BLaER1 (cell line): ENCODE data around the gene COL4A1.

Source experiments
- H3K27ac ChIP-seq: shearing (Covaris generic); formaldehyde crosslinking; 2 replicates; pipeline ENCODE4 v1.8.1; 2022
- H3K27me3 ChIP-seq: shearing (Covaris generic); formaldehyde crosslinking; 2 replicates; pipeline ENCODE4 v1.8.1; 2022
- H3K36me3 ChIP-seq: shearing (Covaris generic); formaldehyde crosslinking; 2 replicates; pipeline ENCODE4 v1.8.1; 2022
- H3K4me1 ChIP-seq: shearing (Covaris generic); formaldehyde crosslinking; 2 replicates; pipeline ENCODE4 v1.8.1; 2022
- H3K4me2 ChIP-seq: shearing (Covaris generic); formaldehyde crosslinking; 2 replicates; pipeline ENCODE4 v1.8.1; 2022
- H3K4me3 ChIP-seq: shearing (Covaris generic); formaldehyde crosslinking; 2 replicates; pipeline ENCODE4 v1.8.1; 2022
- H3K9ac ChIP-seq: shearing (Covaris generic); formaldehyde crosslinking; 2 replicates; pipeline ENCODE4 v1.8.1; 2022
- H3K9me3 ChIP-seq: shearing (Covaris generic); formaldehyde crosslinking; 2 replicates; pipeline ENCODE4 v1.8.1; 2022
- H4K20me1 ChIP-seq: shearing (Covaris generic); formaldehyde crosslinking; 2 replicates; pipeline ENCODE4 v1.8.1; 2022
- Cebpa-rat ChIP-seq: shearing (Covaris generic); IDR thresholded peaks from 2 replicates; pipeline ENCODE4 v1.8.1; 2022

Gene COL4A1

GRCh38 chr13:110269509-110270185 is 37.3 kb downstream of the COL4A1 start:
- no peaks in the 10 kb centered on the region for H3K27me3 ChIP-seq
- H3K9me3 ChIP-seq = no peaks in the 10 kb centered on the region
- no peak overlapping the region for H3K9ac ChIP-seq
- no peak overlapping the region for H3K27ac ChIP-seq
- H3K36me3 ChIP-seq = no peaks in the 10 kb centered on the region
- H4K20me1 ChIP-seq = no peaks in the 10 kb centered on the region
- no peak overlapping the region for H3K4me3 ChIP-seq
- H3K4me2 ChIP-seq = no peak overlapping the region
- TF ChIP-seq Cebpa-rat = no peak
- H3K4me1 ChIP-seq = peaks cover 10% of the 10 kb centered on the region; the same call in 1 of the 2 replicates

GRCh38 chr13:110268576-110269185 is 38.3 kb downstream of the COL4A1 start:
- Histone ChIP-seq H3K9me3 (no peaks in the 10 kb centered on the region), H3K4me2 (no peak overlapping the region), H3K4me1 (peaks cover 10% of the 10 kb centered on the region; the same call in 1 of the 2 replicates)

GRCh38 chr13:110268061-110268460 is 38.9 kb downstream of the COL4A1 start:
- H3K9ac ChIP-seq = no peak overlapping the region
- H3K4me2 ChIP-seq = no peak overlapping the region
- peaks cover 10% of the 10 kb centered on the region; the same call in 1 of the 2 replicates for H3K4me1 ChIP-seq
- no peaks in the 10 kb centered on the region for H3K27me3 ChIP-seq
- H4K20me1 ChIP-seq = no peaks in the 10 kb centered on the region
- H3K27ac ChIP-seq = no peak overlapping the region
- H3K36me3 ChIP-seq = no peaks in the 10 kb centered on the region
- H3K4me3 ChIP-seq = no peak overlapping the region
- H3K9me3 ChIP-seq = no peaks in the 10 kb centered on the region
- no peak for TF ChIP-seq Cebpa-rat

More at GRCh38 chr13:110268576-110269185, 38.3 kb downstream of the COL4A1 start:
- TF ChIP-seq Cebpa-rat = no peak
- Histone ChIP-seq H3K36me3 (no peaks in the 10 kb centered on the region), H3K9ac (no peak overlapping the region), H3K4me3 (no peak overlapping the region), H3K27ac (no peak overlapping the region), H4K20me1 (no peaks in the 10 kb centered on the region), H3K27me3 (no peaks in the 10 kb centered on the region)

GRCh38 chr13:110266983-110267382 is 40.0 kb downstream of the COL4A1 start:
- no peaks in the 10 kb centered on the region for H3K36me3 ChIP-seq
- no peak overlapping the region for H3K4me2 ChIP-seq
- H3K9me3 ChIP-seq = no peaks in the 10 kb centered on the region
- no peak overlapping the region for H3K9ac ChIP-seq
- H3K4me3 ChIP-seq = no peak overlapping the region
- H4K20me1 ChIP-seq = no peaks in the 10 kb centered on the region
- H3K4me1 ChIP-seq = peaks cover 17% of the 10 kb centered on the region
- no peak overlapping the region for H3K27ac ChIP-seq
- H3K27me3 ChIP-seq = no peaks in the 10 kb centered on the region
- TF ChIP-seq Cebpa-rat = no peak

DNA sequence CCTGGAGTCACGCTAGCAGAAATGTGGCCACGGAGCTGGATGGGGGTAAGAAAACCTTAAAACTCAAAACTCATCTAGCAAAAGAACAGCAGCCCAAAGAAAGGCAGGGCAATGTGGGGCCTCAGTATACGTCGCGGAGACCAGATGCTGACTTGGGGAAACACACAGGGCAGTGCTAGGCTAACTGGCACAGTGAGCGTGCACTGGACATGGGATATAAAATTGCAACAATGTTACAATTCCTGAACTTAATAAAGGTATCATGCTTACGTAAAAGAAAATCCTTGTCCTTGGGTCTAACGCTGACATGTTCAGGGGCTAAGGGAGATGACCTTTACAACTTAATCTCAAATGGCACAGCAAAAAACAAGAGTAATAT is 40.5 kb downstream of the COL4A1 start:
- H3K4me1 ChIP-seq = peaks cover 23% of the 10 kb centered on the region
- H3K36me3 ChIP-seq = no peaks in the 10 kb centered on the region
- no peak overlapping the region for H3K27ac ChIP-seq
- H3K4me3 ChIP-seq = no peak overlapping the region
- no peak for TF ChIP-seq Cebpa-rat
- H3K9ac ChIP-seq = no peak overlapping the region
- H3K9me3 ChIP-seq = no peaks in the 10 kb centered on the region
- H4K20me1 ChIP-seq = no peaks in the 10 kb centered on the region
- H3K27me3 ChIP-seq = no peaks in the 10 kb centered on the region
- H3K4me2 ChIP-seq = no peak overlapping the region

DNA sequence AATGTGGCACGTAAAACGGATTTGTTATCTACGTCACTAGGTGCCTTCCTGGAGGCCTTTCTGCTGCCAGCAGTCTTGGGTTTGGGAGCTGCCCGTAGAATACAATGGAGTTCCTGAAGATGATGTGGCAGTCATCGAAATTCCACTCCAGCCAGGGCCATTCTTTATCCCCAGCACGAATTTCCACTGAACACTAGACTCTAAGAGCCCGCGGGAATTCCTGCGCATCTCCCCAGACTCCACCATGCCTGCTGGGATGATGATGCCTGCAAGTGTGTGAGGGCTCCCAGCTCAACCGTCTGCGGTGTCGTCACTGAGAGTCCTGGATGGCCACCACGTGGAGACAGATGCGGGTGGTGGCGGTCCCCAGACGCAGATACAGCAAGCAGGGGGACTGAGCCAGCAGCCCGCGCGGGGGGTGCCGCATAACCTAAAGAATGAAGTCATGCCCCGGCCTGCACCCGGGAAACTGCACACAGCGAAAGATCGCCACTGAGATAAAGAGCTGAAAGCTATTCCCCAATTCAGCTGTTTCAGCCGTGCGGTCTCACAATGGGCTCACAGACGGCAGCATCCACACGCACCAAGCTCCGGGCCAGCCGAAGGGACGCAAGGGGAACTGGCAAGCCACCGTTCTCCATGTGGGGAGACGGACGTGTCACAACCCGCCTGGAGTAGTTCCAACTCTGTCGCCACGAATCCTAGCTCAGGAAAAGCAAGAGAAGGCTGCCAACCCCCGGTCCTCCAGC is 41.1 kb downstream of the COL4A1 start:
- Histone ChIP-seq H3K36me3 (no peaks in the 10 kb centered on the region), H3K4me1 (peaks cover 28% of the 10 kb centered on the region), H3K4me2 (peak overlapping the region; percentile 11; the same call in 1 of the 2 replicates), H3K27me3 (no peaks in the 10 kb centered on the region), H3K9ac (no peak overlapping the region), H3K9me3 (no peaks in the 10 kb centered on the region), H3K27ac (no peak overlapping the region), H3K4me3 (no peak overlapping the region), H4K20me1 (no peaks in the 10 kb centered on the region)
- TF ChIP-seq Cebpa-rat = no peak

GRCh38 chr13:110265341-110265681 is 41.6 kb downstream of the COL4A1 start:
- TF ChIP-seq Cebpa-rat = no peak
- Histone ChIP-seq H3K4me3 (no peak overlapping the region), H3K27me3 (no peaks in the 10 kb centered on the region), H4K20me1 (no peaks in the 10 kb centered on the region), H3K36me3 (no peaks in the 10 kb centered on the region), H3K9me3 (peaks cover 3% of the 10 kb centered on the region), H3K4me1 (peaks cover 34% of the 10 kb centered on the region), H3K9ac (no peak overlapping the region), H3K27ac (no peak overlapping the region), H3K4me2 (peak overlapping the region; percentile 11; the same call in 1 of the 2 replicates)

GRCh38 chr13:110264685-110265275 is 42.2 kb downstream of the COL4A1 start:
- Histone ChIP-seq H3K4me1 (peaks cover 39% of the 10 kb centered on the region), H3K36me3 (no peaks in the 10 kb centered on the region), H4K20me1 (no peaks in the 10 kb centered on the region), H3K27ac (no peak overlapping the region), H3K9ac (no peak overlapping the region), H3K4me2 (peak overlapping the region; percentile 11; the same call in 1 of the 2 replicates), H3K4me3 (no peak overlapping the region), H3K27me3 (no peaks in the 10 kb centered on the region), H3K9me3 (peaks cover 8% of the 10 kb centered on the region)
- TF ChIP-seq Cebpa-rat = no peak

DNA sequence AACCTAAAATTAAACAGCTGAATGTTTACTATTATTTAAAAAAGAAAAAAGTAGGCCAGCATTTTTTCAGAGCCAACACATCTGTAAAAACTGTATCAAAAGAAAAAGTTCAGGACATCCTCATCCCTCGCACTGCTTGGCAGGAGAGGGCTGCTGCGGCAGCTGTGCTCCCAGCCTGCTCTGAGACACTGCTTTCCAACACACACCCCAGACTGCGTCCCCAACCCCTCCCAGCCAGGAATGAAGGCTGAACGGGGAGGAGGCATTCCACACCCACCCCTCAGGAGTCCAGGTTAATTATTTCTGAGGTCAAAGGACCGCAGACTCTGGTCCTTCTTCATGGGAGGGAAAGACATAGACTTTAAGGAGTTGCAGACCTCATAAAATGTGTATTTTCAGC is 43.1 kb downstream of the COL4A1 start:
- Histone ChIP-seq H3K9me3 (peaks cover 9% of the 10 kb centered on the region), H3K27ac (no peak overlapping the region), H4K20me1 (no peaks in the 10 kb centered on the region), H3K9ac (no peak overlapping the region), H3K36me3 (no peaks in the 10 kb centered on the region), H3K4me1 (peaks cover 48% of the 10 kb centered on the region), H3K4me2 (no peak overlapping the region), H3K27me3 (no peaks in the 10 kb centered on the region), H3K4me3 (no peak overlapping the region)
- no peak for TF ChIP-seq Cebpa-rat

DNA sequence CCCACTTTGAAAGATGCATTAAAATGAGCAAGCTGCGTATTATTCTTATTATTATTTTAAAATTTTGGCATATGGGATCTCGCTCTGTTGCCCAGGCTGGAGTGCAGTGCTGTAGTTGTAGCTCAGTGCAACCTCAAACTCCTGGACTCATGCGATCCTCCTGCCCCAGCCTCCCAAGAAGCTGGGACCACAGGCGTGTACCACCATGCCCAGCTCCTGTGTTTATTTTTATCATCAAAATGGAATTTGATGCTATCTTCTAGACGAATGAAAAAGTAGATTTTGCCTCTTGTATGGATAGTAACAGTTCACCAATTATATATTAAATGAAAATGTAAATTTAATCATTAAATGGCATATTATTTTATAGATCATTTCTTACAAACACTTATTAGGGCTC is 43.6 kb downstream of the COL4A1 start:
- no peaks in the 10 kb centered on the region for H3K36me3 ChIP-seq
- H3K9ac ChIP-seq = no peak overlapping the region
- H3K4me1 ChIP-seq = peaks cover 52% of the 10 kb centered on the region
- no peak overlapping the region for H3K4me3 ChIP-seq
- no peaks in the 10 kb centered on the region for H4K20me1 ChIP-seq
- no peak overlapping the region for H3K27ac ChIP-seq
- H3K27me3 ChIP-seq = no peaks in the 10 kb centered on the region
- no peak overlapping the region for H3K4me2 ChIP-seq
- TF ChIP-seq Cebpa-rat = no peak
- H3K9me3 ChIP-seq = peaks cover 9% of the 10 kb centered on the region
